Measurements from ENCODE around the gene SLC7A4. TPM values are rescaled to one million over a fixed set of nuclear protein-coding genes. Genes with fewer than 3 reads are reported as not detected.

SLC7A4 gene
- total and polyA plus RNA-seq, 7 donors, result 0.16 to 2.6 (median 0.59) TPM; not detected in 1

DNA sequence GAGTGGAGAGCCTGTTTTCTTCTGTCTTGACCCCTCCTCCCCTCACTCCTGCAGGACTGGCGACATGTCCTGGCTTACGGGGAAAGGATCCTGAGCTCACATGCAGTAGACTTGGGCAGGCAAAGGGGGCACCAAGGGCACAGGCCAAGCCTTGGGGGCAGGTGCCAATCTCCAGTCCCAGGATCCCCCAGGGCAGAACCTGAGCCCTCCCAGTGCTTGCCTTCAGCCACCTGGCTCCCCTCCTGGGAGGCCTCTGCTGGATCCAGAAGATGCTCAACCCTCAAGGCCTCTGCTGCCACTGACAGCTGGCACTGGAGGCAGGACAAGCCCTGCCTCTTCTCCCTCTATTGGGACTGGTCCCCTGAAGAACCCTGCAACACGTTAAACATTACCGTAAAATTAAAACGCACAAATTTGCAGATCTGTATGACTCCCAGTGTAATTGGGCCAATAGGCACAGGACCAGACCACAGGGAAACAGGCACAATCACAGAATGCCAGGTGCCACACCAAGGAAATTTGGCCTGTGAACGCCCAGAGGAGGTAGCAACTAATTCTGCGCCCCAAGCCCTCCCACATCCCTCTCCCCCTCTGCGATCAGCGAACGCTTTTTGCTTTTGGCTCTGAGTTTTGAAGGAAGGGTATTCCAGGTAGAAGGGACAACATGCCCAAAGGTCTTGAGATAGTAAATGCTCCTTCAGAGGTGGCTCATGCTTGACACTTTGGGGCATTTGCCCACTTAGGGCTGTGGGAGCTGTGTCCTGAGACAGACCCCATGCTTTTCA, 51.2 kb downstream of the SLC7A4 start:
- Histone ChIP-seq H3K4me3 (peak overlapping the region; percentile 69 to 91 (median 90)), H3K9me3 (no peaks in the 10 kb centered on the region), H3K36me3 (peaks cover 0 to 25% (median 6%) of the 10 kb centered on the region in 4 donors), H3K27ac (peak overlapping the region; percentile 87 to 93 (median 90)), H3K27me3 (no peaks in the 10 kb centered on the region), H3K4me1 (peaks cover 0 to 46% (median 43%) of the 10 kb centered on the region in 4 donors)
- WGBS, 2 donors, result 45 to 70% methylated on average over 10 of the region's 10 CpGs
- intact Hi-C loops (cut with DNase I), result no loop called here
- DNase-seq, result no peak
- TF ChIP-seq EP300 (IDR thresholded peaks at IDR 0.05) (no peak), POLR2AphosphoS5 (IDR thresholded peaks at IDR 0.05) (no peak), POLR2A (IDR thresholded peaks at IDR 0.05) (no peak)
- TF ChIP-seq, protein P1, sequence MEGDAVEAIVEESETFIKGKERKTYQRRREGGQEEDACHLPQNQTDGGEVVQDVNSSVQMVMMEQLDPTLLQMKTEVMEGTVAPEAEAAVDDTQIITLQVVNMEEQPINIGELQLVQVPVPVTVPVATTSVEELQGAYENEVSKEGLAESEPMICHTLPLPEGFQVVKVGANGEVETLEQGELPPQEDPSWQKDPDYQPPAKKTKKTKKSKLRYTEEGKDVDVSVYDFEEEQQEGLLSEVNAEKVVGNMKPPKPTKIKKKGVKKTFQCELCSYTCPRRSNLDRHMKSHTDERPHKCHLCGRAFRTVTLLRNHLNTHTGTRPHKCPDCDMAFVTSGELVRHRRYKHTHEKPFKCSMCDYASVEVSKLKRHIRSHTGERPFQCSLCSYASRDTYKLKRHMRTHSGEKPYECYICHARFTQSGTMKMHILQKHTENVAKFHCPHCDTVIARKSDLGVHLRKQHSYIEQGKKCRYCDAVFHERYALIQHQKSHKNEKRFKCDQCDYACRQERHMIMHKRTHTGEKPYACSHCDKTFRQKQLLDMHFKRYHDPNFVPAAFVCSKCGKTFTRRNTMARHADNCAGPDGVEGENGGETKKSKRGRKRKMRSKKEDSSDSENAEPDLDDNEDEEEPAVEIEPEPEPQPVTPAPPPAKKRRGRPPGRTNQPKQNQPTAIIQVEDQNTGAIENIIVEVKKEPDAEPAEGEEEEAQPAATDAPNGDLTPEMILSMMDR (IDR thresholded peaks at IDR 0.05), result no peak

DNA sequence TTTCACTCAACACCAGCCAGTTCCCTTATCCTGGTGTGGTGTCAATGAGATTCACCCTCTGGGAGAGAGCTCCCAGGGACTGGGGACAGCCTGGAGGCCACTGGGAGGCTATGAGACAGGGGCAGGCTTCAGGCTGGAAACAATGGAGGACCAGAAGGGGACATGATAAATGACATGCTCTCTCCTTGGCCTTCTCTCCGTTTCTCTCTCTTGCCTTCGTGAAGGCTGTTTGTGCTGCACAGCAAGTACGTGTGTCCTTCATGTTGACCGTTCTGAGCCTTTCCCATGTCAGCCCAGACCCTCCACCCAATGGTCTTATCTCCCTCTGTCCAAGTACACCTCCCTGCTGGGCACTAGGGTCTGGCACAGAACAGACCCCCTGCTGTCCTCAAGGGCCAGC, 51.8 kb downstream of the SLC7A4 start:
- 87 to 89% methylated on average over 4 of the region's 4 CpGs for WGBS, 2 donors
- DNase-seq, result no peak
- intact Hi-C loops (cut with DNase I), result no loop called here
- Histone ChIP-seq H3K36me3 (peaks cover 0 to 19% (median 1%) of the 10 kb centered on the region in 4 donors), H3K9me3 (no peaks in the 10 kb centered on the region), H3K4me1 (peaks cover 0 to 46% (median 43%) of the 10 kb centered on the region in 4 donors), H3K4me3 (no peak overlapping the region), H3K27ac (peak overlapping the region; percentile 87 to 93 (median 90)), H3K27me3 (no peaks in the 10 kb centered on the region)
- TF ChIP-seq POLR2AphosphoS5 (IDR thresholded peaks at IDR 0.05) (no peak), POLR2A (IDR thresholded peaks at IDR 0.05) (no peak), EP300 (IDR thresholded peaks at IDR 0.05) (no peak)
- TF ChIP-seq, protein P1 (IDR thresholded peaks at IDR 0.05), result no peak

DNA sequence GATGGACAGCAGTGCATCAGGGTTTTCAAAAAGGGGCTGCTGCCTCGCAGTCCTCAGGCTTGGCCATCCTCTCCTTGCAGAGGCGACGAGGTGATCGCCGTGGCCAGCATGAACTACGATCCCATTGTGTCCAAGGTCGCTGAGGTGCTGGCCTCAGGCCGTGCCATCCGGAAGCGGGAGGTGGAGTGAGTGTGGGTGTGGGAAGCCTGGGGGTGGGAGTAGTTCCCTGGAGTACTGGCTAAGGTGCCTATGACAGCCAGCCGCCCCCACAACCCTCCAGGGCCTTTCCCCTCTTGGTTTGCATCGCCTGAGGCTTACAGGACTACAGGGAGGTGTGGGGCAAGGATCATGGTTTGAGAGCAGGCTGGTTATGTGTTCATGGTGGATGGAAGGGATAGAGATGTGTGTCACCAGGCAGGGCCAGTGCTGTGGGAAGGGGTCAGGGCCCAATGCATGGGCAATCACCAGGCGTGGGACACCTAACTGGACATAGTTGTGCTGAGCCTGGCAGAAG, 52.4 kb downstream of the SLC7A4 start:
- peak overlapping the region; percentile 40 to 91 (median 71) for H3K27ac ChIP-seq

DNA sequence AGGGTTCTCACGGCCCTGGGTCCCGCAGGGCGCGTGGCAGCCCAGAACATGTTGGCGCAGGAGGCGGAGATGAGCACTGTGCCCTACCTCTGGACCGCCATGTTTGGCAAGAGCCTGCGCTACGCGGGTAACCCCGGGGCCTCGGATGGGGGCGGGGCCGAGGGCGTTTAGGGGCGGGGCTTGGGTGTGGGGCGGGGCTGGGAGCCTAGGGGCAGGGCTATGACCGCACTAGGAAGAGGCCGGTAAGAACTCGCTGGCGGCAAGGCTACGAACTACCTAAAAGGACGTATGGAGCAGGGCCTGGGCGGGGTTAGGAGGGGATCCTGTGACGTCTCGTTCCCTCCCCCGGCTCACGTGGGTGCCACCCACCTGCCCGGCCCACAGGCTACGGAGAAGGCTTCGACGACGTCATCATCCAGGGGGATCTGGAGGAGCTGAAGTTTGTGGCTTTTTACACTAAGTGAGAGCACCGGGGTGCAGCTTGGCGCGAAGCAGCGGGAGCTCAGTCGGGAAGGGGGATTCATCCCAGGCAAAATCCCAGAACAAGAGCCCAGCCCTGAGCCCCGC, 53.0 kb downstream of the SLC7A4 start:
- H3K9me3 ChIP-seq, result no peaks in the 10 kb centered on the region
- H3K4me3 ChIP-seq, result peak overlapping the region; percentile 22 to 36 (median 28)
- TF ChIP-seq, protein P1 (IDR thresholded peaks at IDR 0.05), result no peak
- peak in 3 of 4 donors; percentile 23 to 63 (median 36) for TF ChIP-seq POLR2AphosphoS5 (IDR thresholded peaks at IDR 0.05)
- TF ChIP-seq EP300 (IDR thresholded peaks at IDR 0.05), result no peak
- no peak for TF ChIP-seq POLR2A (IDR thresholded peaks at IDR 0.05)
- peaks cover 0 to 44% (median 42%) of the 10 kb centered on the region in 4 donors for H3K4me1 ChIP-seq
- peak overlapping the region; percentile 40 to 90 (median 56) for H3K27ac ChIP-seq
- peak; percentile 92 for DNase-seq
- intact Hi-C loops (cut with DNase I), result loop anchor here (5.0 kb wide), 1 partner anchor 57 kb away; no protein-coding TSS in a partner anchor
- 16 to 25% methylated on average over 39 of the region's 39 CpGs for WGBS, 2 donors
- H3K36me3 ChIP-seq, result peaks cover 0 to 9% (median 0%) of the 10 kb centered on the region in 4 donors
- no peaks in the 10 kb centered on the region for H3K27me3 ChIP-seq

More for the DNA sequence above, 52.4 kb downstream of the SLC7A4 start:
- Histone ChIP-seq H3K9me3 (no peaks in the 10 kb centered on the region), H3K4me1 (peaks cover 0 to 46% (median 43%) of the 10 kb centered on the region in 4 donors), H3K27me3 (no peaks in the 10 kb centered on the region), H3K36me3 (peaks cover 0 to 14% (median 0%) of the 10 kb centered on the region in 4 donors), H3K4me3 (peak overlapping the region; percentile 22 to 36 (median 28))
- 56 to 61% methylated on average over 13 of the region's 13 CpGs for WGBS, 2 donors
- TF ChIP-seq EP300 (IDR thresholded peaks at IDR 0.05) (no peak), POLR2AphosphoS5 (IDR thresholded peaks at IDR 0.05) (no peak), POLR2A (IDR thresholded peaks at IDR 0.05) (no peak)
- TF ChIP-seq, protein P1 (IDR thresholded peaks at IDR 0.05), result no peak
- intact Hi-C loops (cut with DNase I), result loop anchor here (5.0 kb wide), 1 partner anchor 58 kb away; no protein-coding TSS in a partner anchor
- DNase-seq, result no peak

Small RNAs within 50 kb of the gene (small RNA-seq; reads per million reads assigned to genes)
- gene MIR649, result 0 reads per million in 3 donors

Other genes with a start within 250 kb of the SLC7A4 start
- gene PI4KA, start 173.8 kb downstream of the SLC7A4 start, total RNA-seq, result 100 to 1,000 TPM in 1 of 4 donors, 10 to 100 TPM in 3; 63.5 to 137 (median 75.0) TPM
- gene PI4KA, start 173.8 kb downstream of the SLC7A4 start, polyA plus RNA-seq, result 10 to 100 TPM; 26.1 to 53.7 (median 26.4) TPM
- gene SNAP29, start 173.6 kb downstream of the SLC7A4 start, total RNA-seq, result 10 to 100 TPM; 20.0 to 25.5 (median 22.8) TPM
- 10 to 100 TPM; 16.2 to 24.0 (median 20.2) TPM for gene SNAP29, start 173.6 kb downstream of the SLC7A4 start, polyA plus RNA-seq
- gene CRKL, start 115.2 kb downstream of the SLC7A4 start, total RNA-seq, result 10 to 100 TPM; 35.6 to 37.1 (median 36.4) TPM
- gene CRKL, start 115.2 kb downstream of the SLC7A4 start, polyA plus RNA-seq, result 10 to 100 TPM; 16.8 to 25.0 (median 21.3) TPM
- gene AIFM3, start 65.3 kb downstream of the SLC7A4 start, total RNA-seq, result 1 to 10 TPM in 3 of 4 donors, under 1 TPM in 1; 0.66 to 1.9 (median 1.3) TPM
- gene AIFM3, start 65.3 kb downstream of the SLC7A4 start, polyA plus RNA-seq, result 100 to 1,000 TPM in 1 of 3 donors, 10 to 100 TPM in 2; 72.6 to 105 (median 91.3) TPM
- gene LZTR1, start 50.3 kb downstream of the SLC7A4 start, total RNA-seq, result 10 to 100 TPM; 30.8 to 50.4 (median 35.8) TPM
- gene LZTR1, start 50.3 kb downstream of the SLC7A4 start, polyA plus RNA-seq, result 10 to 100 TPM; 10.2 to 40.5 (median 12.5) TPM
- 10 to 100 TPM; 39.2 to 59.4 (median 45.4) TPM for gene THAP7, start 30.4 kb downstream of the SLC7A4 start, total RNA-seq
- 10 to 100 TPM; 19.9 to 32.0 (median 22.2) TPM for gene THAP7, start 30.4 kb downstream of the SLC7A4 start, polyA plus RNA-seq
- 1 to 10 TPM; 1.1 to 2.0 (median 1.3) TPM for gene P2RX6, start 17.4 kb downstream of the SLC7A4 start, total RNA-seq
- gene P2RX6, start 17.4 kb downstream of the SLC7A4 start, polyA plus RNA-seq, result under 1 TPM in 2 of 3 donors, not detected in 1; under 0.01 to 0.77 TPM
- not detected for gene LRRC74B, start 13.4 kb upstream of the SLC7A4 start, total RNA-seq
- gene LRRC74B, start 13.4 kb upstream of the SLC7A4 start, polyA plus RNA-seq, result under 1 TPM in 2 of 3 donors, not detected in 1; under 0.01 to 0.06 TPM